GM15510 (cell line): ENCODE results near the gene CCDC187.

Experiments
- POLR2A ChIP-seq: IDR thresholded peaks from 3 replicates; pipeline ENCODE4 v1.6.1; 2011; ENCODE audit warnings: borderline replicate concordance; ENCODE audit not compliant: insufficient read length; ENCODE audit errors: extremely low read depth

CCDC187 gene

GRCh38 chr9:136225748-136226679 is 77.9 kb downstream of the CCDC187 start:
- TF ChIP-seq POLR2A, result no peak

GRCh38 chr9:136225366-136225747 is 78.5 kb downstream of the CCDC187 start:
- peak; percentile 40 for TF ChIP-seq POLR2A

GRCh38 chr9:136223871-136224640 is 79.8 kb downstream of the CCDC187 start:
- TF ChIP-seq POLR2A, result no peak

GRCh38 chr9:136222906-136223285 is 81.0 kb downstream of the CCDC187 start:
- no peak for TF ChIP-seq POLR2A

GRCh38 chr9:136222166-136222905 is 81.6 kb downstream of the CCDC187 start:
- no peak for TF ChIP-seq POLR2A

GRCh38 chr9:136220017-136220729 is 83.7 kb downstream of the CCDC187 start:
- no peak for TF ChIP-seq POLR2A

GRCh38 chr9:136219276-136219675 is 84.6 kb downstream of the CCDC187 start:
- TF ChIP-seq POLR2A, result no peak

- TF ChIP-seq POLR2A, result no peak
Observed at GRCh38 chr9:136218673-136219072, 85.2 kb downstream of the CCDC187 start.

GRCh38 chr9:136218271-136218670 is 85.6 kb downstream of the CCDC187 start:
- no peak for TF ChIP-seq POLR2A

- no peak for TF ChIP-seq POLR2A
Observed at GRCh38 chr9:136216541-136217244, 87.2 kb downstream of the CCDC187 start.

GRCh38 chr9:136213733-136214132 is 90.2 kb downstream of the CCDC187 start:
- no peak for TF ChIP-seq POLR2A

GRCh38 chr9:136212345-136212950 is 91.4 kb downstream of the CCDC187 start:
- TF ChIP-seq POLR2A, result no peak

GRCh38 chr9:136211441-136212344 is 92.2 kb downstream of the CCDC187 start:
- no peak for TF ChIP-seq POLR2A

- TF ChIP-seq POLR2A, result no peak
Observed at GRCh38 chr9:136211006-136211405, 92.9 kb downstream of the CCDC187 start.
